GM21360 (cell line): ENCODE results near the gene ATXN1.

Experiments used
- ATAC-seq: cut with Tn5 transposase; IDR thresholded peaks from one replicate; pipeline ENCODE4 v1.9.1; 2021; ENCODE audit warnings: mild to moderate bottlenecking, moderate library complexity; ENCODE audit not compliant: unreplicated experiment

Gene ATXN1

DNA sequence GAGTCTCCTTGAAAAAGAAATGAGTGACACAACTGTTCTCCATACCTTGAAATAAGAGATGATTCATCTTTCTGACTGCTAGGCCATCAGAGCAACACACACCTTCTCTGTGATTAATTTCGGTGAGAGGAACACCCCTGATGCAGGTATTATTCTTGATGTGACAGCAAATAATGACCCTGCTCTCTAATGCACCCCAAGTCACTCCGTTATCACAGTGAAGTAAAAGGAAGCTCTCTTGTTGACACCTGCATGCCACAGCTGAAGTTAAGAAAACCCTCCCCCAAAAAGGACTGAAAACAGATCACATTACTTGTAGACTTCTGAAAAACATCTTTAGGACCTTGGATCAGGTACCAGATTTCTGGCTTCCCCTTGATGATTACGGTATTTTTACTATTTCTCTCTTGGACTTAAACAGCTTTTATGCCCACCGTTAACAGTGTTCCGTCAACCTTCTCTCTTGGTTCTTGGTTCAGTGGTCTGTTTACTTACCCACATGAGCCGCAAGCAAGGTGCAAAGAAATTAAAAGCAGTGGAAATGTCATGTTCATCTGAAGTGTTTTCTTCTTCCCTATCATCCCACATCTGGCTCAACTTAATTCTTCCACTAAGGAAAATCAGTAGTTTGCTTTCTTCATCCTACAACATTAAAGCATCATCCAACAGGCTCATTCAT lies 273.1 kb downstream of the ATXN1 start:
- ATAC-seq: no peak

DNA sequence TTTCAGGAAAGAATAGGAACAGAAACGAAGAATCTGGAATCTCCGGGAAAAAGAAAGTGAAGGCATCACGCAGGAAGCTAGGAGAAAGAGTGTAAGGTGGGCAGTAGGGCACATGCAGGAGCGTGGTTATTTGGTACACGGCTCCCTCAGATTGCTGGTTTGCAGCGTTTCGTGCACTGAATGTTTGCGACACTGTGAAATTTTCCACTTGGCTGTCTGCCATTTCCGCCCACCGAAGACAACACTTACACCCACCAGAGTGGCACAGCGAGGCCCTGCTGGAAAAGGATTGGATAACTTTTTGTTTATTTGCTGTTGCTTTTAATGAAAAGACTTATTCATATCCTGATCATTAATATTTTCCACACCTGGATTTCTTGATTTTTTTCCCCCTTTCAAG lies 274.6 kb downstream of the ATXN1 start:
- ATAC-seq: no peak

GRCh38 chr6:16483315-16483875 lies 277.9 kb downstream of the ATXN1 start:
- ATAC-seq: peak; percentile 47

GRCh38 chr6:16482702-16483314 lies 278.5 kb downstream of the ATXN1 start:
- ATAC-seq: no peak

DNA sequence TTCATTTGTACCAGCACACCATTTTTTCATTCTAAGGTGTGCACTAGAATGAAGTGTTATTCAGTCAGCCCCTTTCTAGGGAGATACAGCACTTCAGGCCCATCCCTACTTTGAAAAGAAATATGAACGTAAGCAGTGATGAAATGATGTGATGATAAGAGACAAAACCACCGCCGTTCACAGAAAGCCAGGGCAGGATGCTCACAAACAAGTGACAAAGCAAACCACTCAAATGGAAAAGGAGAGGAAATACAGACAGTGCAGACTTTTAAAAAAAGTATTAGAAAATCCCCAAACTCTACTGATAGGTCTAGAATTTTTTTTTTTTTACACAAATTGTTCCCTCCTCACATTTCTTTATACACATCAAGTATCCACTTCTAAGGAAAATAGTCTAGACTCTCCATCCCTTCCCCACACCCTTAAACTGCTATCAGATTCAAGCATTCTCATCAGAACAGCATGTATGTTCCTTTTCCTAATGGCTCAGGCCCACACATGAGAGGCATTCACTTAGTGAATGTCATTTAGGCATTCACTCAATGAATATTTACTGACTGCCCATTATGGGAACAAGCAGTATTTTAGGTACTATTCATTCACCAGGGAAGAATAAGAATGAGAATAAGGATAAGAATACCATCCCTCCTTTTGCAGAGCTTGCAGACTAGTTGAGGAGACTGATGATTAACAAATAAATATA lies 279.4 kb downstream of the ATXN1 start:
- ATAC-seq: no peak

DNA sequence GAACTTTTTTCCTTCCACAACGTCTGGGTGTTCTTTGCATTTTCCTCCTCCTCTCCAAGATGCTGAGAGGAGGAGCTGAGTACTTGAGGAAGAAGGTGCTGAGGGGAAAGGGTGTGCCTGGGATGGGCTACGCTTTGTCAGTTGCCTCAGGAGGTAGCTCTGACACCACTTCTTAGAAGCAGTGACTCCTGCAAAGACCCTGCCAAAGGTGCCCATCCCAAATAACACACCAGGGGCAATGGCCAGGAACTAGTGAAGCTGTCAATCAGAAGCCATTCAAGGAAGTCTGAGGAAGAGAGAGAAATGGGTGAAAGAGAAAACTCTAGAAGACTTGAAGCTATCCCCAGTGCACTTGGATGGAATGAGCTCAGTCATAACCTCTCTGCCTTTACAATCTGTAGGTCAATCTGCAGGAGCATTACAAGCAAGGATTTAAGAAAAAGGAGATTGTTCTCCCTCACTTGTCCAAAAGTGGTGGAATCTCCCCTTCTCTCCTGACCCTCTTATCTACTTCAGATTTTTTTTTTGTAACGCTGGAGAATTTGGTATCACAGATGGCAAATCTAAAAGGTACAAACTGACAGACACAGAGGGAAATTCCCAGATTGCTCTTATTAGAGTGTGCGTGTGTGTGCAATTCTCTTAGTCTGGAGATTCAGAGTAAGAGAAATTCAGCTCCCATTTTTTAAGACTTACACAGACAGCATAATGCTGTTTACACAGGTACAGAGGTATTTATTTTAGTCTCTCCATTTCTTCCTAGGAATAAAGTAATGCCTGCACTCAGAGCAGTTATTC lies 280.3 kb downstream of the ATXN1 start:
- ATAC-seq: no peak

GRCh38 chr6:16477367-16478149 lies 283.7 kb downstream of the ATXN1 start:
- no peak for ATAC-seq

- no peak for ATAC-seq
These were observed 284.4 kb downstream of the ATXN1 start for GRCh38 chr6:16476861-16477260.

- no peak for ATAC-seq
These were observed 285.8 kb downstream of the ATXN1 start for GRCh38 chr6:16475494-16475781.

DNA sequence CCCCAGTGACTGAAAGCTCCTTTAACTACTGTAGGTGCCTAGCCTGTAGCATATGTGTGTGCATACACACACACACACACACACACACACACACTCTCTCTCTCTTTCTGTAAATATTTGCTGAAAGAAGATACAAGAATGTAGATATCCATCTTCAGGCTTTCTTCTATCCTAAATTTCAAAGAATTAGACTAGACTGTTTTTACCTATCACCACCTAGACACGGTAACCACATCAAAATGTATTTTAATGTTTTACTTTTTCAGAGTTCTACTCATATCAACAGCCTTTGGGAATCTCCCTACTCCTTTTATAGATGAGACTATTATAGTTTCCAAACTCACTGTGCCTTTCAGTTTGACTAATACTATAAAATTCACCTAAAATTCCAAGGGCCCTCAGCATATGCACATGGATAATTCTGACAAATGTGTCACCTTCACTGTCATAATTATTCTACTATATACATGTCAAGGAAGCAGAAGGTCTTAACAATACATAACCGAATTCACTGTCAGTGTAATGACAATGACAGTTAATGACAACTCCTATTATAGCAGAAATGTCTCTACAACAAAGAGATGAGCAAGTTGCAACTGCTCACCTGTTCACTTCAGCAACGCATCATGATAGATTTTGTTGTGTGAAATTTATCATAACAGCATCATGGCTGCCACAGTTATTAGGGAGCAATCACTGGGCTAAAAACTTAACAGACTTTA lies 286.3 kb downstream of the ATXN1 start:
- ATAC-seq: no peak

GRCh38 chr6:16473908-16474771 lies 287.1 kb downstream of the ATXN1 start:
- no peak for ATAC-seq

DNA sequence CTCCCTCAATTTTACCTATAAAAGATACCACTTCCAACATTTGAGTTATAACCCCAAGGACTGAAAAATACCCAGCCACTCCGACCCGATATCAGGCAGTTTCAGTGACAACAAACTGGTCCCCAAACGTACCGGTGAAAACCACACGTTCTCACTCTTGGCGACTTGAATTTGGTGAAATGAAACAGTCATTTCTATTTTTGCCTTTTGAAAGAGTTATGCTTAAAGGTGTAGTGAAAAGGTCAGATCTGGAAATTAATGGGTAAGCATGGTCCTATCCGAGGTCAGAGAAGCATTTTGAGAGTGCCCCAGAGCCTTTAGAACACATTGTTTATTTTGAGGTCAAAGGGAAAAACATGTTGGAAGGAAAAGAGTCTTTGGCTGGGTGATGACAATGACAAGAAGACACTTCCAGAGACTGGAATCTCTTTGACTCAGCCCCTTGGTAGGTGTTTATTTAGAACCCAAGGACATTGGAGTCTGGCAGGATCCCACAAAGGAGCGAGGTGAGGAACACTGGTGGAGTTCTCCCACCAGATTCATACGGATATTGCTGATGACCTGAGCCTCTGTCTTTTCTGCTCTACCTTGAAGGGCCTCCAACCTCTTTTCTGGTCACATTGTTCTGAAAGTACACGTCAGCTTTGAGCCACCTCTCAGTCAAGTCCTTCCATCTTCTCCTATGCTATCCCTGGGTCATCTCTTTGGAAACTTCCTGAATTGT lies 287.9 kb downstream of the ATXN1 start:
- ATAC-seq: peak; percentile 42

- ATAC-seq: no peak
These were observed 288.8 kb downstream of the ATXN1 start for GRCh38 chr6:16472349-16473069.

GRCh38 chr6:16471910-16472297 lies 289.4 kb downstream of the ATXN1 start:
- no peak for ATAC-seq

GRCh38 chr6:16471222-16471909 lies 289.9 kb downstream of the ATXN1 start:
- ATAC-seq: peak; percentile 37

DNA sequence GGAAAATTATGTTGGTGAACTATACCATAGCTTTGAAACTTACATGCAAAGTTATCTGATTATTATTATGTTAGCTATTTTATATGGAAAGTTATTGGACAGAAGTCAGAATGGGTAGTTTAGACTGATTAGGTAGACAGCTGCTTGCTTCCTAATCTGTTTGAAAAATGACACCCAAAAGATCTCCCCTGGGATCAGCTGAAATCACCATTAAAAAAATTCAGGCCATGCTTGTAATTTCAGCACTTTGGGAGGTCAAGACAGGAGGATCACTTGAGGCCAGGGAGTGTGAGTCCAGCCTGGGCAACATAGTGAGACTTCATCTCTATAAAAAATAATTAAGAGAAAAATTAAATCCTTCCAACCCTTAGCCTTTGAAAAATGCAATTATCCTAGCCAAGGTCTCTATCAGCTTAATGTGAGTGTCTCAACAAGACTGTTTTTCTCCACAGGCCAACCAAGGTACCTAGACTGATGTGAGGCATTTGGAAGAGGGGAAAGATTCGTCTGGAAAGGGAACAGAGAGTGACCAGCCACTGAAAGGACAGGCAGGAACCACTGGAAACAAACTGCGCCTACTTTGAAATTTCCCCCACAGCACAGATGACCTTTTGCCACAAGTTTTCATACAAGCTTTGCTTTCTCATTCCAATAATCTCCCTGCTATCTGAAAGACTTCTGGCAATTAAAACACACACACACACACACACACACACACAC lies 290.6 kb downstream of the ATXN1 start:
- ATAC-seq: no peak
